ENCODE data around the gene TSPAN1.

The TSPAN1 gene

GRCh38 chr1:46132529-46133180, 42.2 kb upstream of the TSPAN1 start, which contains the start of gene PIK3R3:
TSS of gene PIK3R3 (minus strand) at chr1:46132629. CDS start at chr1:46131952, 677 bp downstream.
- peak within 1 kb of the TSS; percentile 68 for H3K4me3 ChIP-seq (replicated peaks; ENCODE audit: low read depth, low read length)
- peak; percentile 96 for DNase-seq (ENCODE audit: extremely low read depth, low read depth)
- no peak for TF ChIP-seq CTCF (IDR thresholded peaks at IDR 0.05; ENCODE audit: low read depth, low read length, missing control alignments)

GRCh38 chr1:46133181-46133658, 41.7 kb upstream of the TSPAN1 start:
- TF ChIP-seq CTCF (IDR thresholded peaks at IDR 0.05; ENCODE audit: low read depth, low read length, missing control alignments) = no peak
- peak overlapping the region; percentile 68 for H3K4me3 ChIP-seq (replicated peaks; ENCODE audit: low read depth, low read length)
- DNase-seq (ENCODE audit: extremely low read depth, low read depth) = no peak

GRCh38 chr1:46133781-46134350, 41.0 kb upstream of the TSPAN1 start:
- DNase-seq (ENCODE audit: extremely low read depth, low read depth) = no peak
- no peak for TF ChIP-seq CTCF (IDR thresholded peaks at IDR 0.05; ENCODE audit: low read depth, low read length, missing control alignments)
- H3K4me3 ChIP-seq (replicated peaks; ENCODE audit: low read depth, low read length) = peak overlapping the region; percentile 68

- no peak for DNase-seq (ENCODE audit: extremely low read depth, low read depth)
- no peak for TF ChIP-seq CTCF (IDR thresholded peaks at IDR 0.05; ENCODE audit: low read depth, low read length, missing control alignments)
- no peak overlapping the region for H3K4me3 ChIP-seq (replicated peaks; ENCODE audit: low read depth, low read length)
Observed at GRCh38 chr1:46134660-46135331, 40.1 kb upstream of the TSPAN1 start.

GRCh38 chr1:46136711-46137110, 38.2 kb upstream of the TSPAN1 start:
- TF ChIP-seq CTCF (IDR thresholded peaks at IDR 0.05; ENCODE audit: low read depth, low read length, missing control alignments) = no peak
- no peak for DNase-seq (ENCODE audit: extremely low read depth, low read depth)
- H3K4me3 ChIP-seq (replicated peaks; ENCODE audit: low read depth, low read length) = no peak overlapping the region

- H3K4me3 ChIP-seq (replicated peaks; ENCODE audit: low read depth, low read length) = peak overlapping the region; percentile 14
- no peak for TF ChIP-seq CTCF (IDR thresholded peaks at IDR 0.05; ENCODE audit: low read depth, low read length, missing control alignments)
- no peak for DNase-seq (ENCODE audit: extremely low read depth, low read depth)
Observed at GRCh38 chr1:46137916-46138315, 37.0 kb upstream of the TSPAN1 start.
